HepG2 (cell line): ENCODE measurements around the gene TNK1. TPM values are rescaled to one million over a fixed set of nuclear protein-coding genes. Genes with fewer than 3 reads are reported as not detected.

Experiments used
- DR1 ChIP-seq: sonication (generic); formaldehyde crosslinking; IDR thresholded peaks from 2 replicates; pipeline ENCODE4 v1.8.0; 2021; ENCODE audit warnings: mild to moderate bottlenecking, missing genetic modification reagents, inconsistent platforms
- FLYWCH1 ChIP-seq: sonication (generic); formaldehyde crosslinking; IDR thresholded peaks from 2 replicates; pipeline ENCODE4 v1.8.1; 2023; ENCODE audit warnings: mild to moderate bottlenecking, missing genetic modification reagents
- FOXP4 ChIP-seq: sonication (generic); formaldehyde crosslinking; IDR thresholded peaks from 2 replicates; pipeline ENCODE4 v1.4.0; 2020; ENCODE audit warnings: missing genetic modification reagents
- GMEB2 ChIP-seq: IDR thresholded peaks from 2 replicates; pipeline ENCODE4 v1.6.1; 2016; ENCODE audit warnings: missing biosample characterization, missing genetic modification reagents, low read depth
- HNF1B ChIP-seq: sonication (generic); formaldehyde crosslinking; IDR thresholded peaks from 2 replicates; pipeline ENCODE4 v1.5.1; 2020; ENCODE audit warnings: mild to moderate bottlenecking, moderate library complexity, missing genetic modification reagents
- JARID2 ChIP-seq: sonication (generic); formaldehyde crosslinking; IDR thresholded peaks from 2 replicates; pipeline ENCODE4 v1.8.1; 2023; ENCODE audit warnings: missing genetic modification reagents, inconsistent platforms; ENCODE audit not compliant: insufficient replicate concordance
- KDM6A ChIP-seq: IDR thresholded peaks from 2 replicates; pipeline ENCODE4 v1.6.1; 2016; ENCODE audit warnings: low read depth
- NFIB ChIP-seq: sonication (generic); formaldehyde crosslinking; IDR thresholded peaks from 2 replicates; pipeline ENCODE4 v1.9.0; 2021; ENCODE audit warnings: missing genetic modification reagents, mild to moderate bottlenecking, borderline replicate concordance
- PITX1 ChIP-seq: sonication (generic); formaldehyde crosslinking; IDR thresholded peaks from 2 replicates; pipeline ENCODE4 v1.5.1; 2020; ENCODE audit warnings: mild to moderate bottlenecking, missing genetic modification reagents
- PRPF4 ChIP-seq: fragments of 200-400 bp; formaldehyde crosslinking; IDR thresholded peaks from 2 replicates; pipeline ENCODE4 v1.6.1; 2016; ENCODE audit warnings: low read length, low read depth; ENCODE audit not compliant: poor library complexity, severe bottlenecking
- RBFOX2 ChIP-seq: fragments of 200-400 bp; formaldehyde crosslinking; IDR thresholded peaks from 2 replicates; pipeline ENCODE4 v1.6.1; 2017; ENCODE audit warnings: low read depth, mild to moderate bottlenecking, low read length
- RELA ChIP-seq: sonication (generic); formaldehyde crosslinking; IDR thresholded peaks from 2 replicates; pipeline ENCODE4 v1.4.0; 2020; ENCODE audit warnings: missing genetic modification reagents
- SP1 ChIP-seq, 2 experiments: fragments of 450-650 bp in 1 of 2; sonication (generic) in 1 of 2; formaldehyde crosslinking in 1 of 2; IDR thresholded peaks; 2 replicates each; pipeline versions ENCODE4 v1.4.0 to v1.6.1; 2016 to 2020; ENCODE audit warnings: missing genetic modification reagents in 1 of 2
- TRAFD1 ChIP-seq: sonication (generic); formaldehyde crosslinking; IDR thresholded peaks from 2 replicates; pipeline ENCODE4 v1.5.1; 2020; ENCODE audit warnings: missing genetic modification reagents, mild to moderate bottlenecking, borderline replicate concordance
- ZNF17 ChIP-seq: sonication (generic); formaldehyde crosslinking; IDR thresholded peaks from 2 replicates; pipeline ENCODE4 v1.5.0; 2020; ENCODE audit warnings: mild to moderate bottlenecking, missing genetic modification reagents
- ZNF441 ChIP-seq: sonication (generic); formaldehyde crosslinking; IDR thresholded peaks from 2 replicates; pipeline ENCODE4 v1.7.0; 2021; ENCODE audit warnings: missing genetic modification reagents, borderline replicate concordance
- polyA plus RNA-seq, 8 experiments: library from polyadenylated mRNA; depleted of rRNA in 3 of 8; stranded (reverse) in 7 of 8; unstranded in 1 of 8; fragments of >200 nt; fragmentation: Illumina TruSeq in 4 of 8; extraction: Trizol in 4 of 8; gene quantifications; 2 replicates each; pipeline versions ENCODE4 v1.2.1 to v1.2.3, GENCODE V29; 2011 to 2016; ENCODE audit warnings: low read depth in 4 of 8, missing spikeins in 1 of 8, mixed read lengths in 1 of 8; ENCODE audit not compliant: insufficient read depth in 1 of 8
- total RNA-seq, 5 experiments: library from RNA; depleted of rRNA; stranded (reverse); fragments of >200 nt; fragmentation: Illumina TruSeq; extraction: Trizol; gene quantifications; 2 replicates each; pipeline ENCODE4 v1.2.3, GENCODE V29; 2016; ENCODE audit warnings: low read depth in 1 of 5
- TF ChIP-seq, protein P1 (sequence below): IDR thresholded peaks from 2 replicates; pipeline ENCODE4 v1.6.1; 2016
- TF ChIP-seq, protein P2 (sequence below): sonication (generic); formaldehyde crosslinking; IDR thresholded peaks from 2 replicates; pipeline ENCODE4 v1.4.0; 2020; ENCODE audit warnings: mild to moderate bottlenecking, low read depth, missing genetic modification reagents

TNK1 gene
- total and polyA plus RNA-seq, 2 of the 13 experiments (the other 11 are each of a cell fraction or from before 2014, with no cell fraction given) = 2.0 to 3.5 TPM

- TF ChIP-seq FLYWCH1 (CRISPR knock-in tag) (no peak), PITX1 (peak; percentile 56), KDM6A (CRISPR knock-in tag) (no peak), NFIB (no peak), FOXP4 (CRISPR knock-in tag) (peak; percentile 29; the same call in 1 of the 2 replicates), RBFOX2 (peak; percentile 79), HNF1B (no peak), SP1 (IDR thresholded peaks at IDR 0.05) (no peak), SP1 (CRISPR knock-in tag; IDR thresholded peaks at IDR 0.05) (peak; percentile 87), TRAFD1 (CRISPR knock-in tag) (no peak), DR1 (peak; percentile 54; the same call in 1 of the 2 replicates), RELA (CRISPR knock-in tag) (peak; percentile 97), GMEB2 (CRISPR knock-in tag) (no peak), ZNF17 (CRISPR knock-in tag) (no peak), PRPF4 (no peak), ZNF441 (CRISPR knock-in tag) (peak; percentile 6; the same call in 1 of the 2 replicates), JARID2 (CRISPR knock-in tag) (no peak)
- TF ChIP-seq, protein P1, sequence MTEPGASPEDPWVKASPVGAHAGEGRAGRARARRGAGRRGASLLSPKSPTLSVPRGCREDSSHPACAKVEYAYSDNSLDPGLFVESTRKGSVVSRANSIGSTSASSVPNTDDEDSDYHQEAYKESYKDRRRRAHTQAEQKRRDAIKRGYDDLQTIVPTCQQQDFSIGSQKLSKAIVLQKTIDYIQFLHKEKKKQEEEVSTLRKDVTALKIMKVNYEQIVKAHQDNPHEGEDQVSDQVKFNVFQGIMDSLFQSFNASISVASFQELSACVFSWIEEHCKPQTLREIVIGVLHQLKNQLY (CRISPR knock-in tag) = no peak
- TF ChIP-seq, protein P2, sequence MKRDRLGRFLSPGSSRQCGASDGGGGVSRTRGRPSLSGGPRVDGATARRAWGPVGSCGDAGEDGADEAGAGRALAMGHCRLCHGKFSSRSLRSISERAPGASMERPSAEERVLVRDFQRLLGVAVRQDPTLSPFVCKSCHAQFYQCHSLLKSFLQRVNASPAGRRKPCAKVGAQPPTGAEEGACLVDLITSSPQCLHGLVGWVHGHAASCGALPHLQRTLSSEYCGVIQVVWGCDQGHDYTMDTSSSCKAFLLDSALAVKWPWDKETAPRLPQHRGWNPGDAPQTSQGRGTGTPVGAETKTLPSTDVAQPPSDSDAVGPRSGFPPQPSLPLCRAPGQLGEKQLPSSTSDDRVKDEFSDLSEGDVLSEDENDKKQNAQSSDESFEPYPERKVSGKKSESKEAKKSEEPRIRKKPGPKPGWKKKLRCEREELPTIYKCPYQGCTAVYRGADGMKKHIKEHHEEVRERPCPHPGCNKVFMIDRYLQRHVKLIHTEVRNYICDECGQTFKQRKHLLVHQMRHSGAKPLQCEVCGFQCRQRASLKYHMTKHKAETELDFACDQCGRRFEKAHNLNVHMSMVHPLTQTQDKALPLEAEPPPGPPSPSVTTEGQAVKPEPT (CRISPR knock-in tag) = no peak
Measured at GRCh38 chr17:7351665-7352502, 29.0 kb upstream of the TNK1 start, which contains the start of gene KCTD11 (continued).
